ENCODE data around the gene DLG1.
A peak's percentile ranks its signal among the peaks of the same experiment; 100 is the strongest.

Gene DLG1

DNA sequence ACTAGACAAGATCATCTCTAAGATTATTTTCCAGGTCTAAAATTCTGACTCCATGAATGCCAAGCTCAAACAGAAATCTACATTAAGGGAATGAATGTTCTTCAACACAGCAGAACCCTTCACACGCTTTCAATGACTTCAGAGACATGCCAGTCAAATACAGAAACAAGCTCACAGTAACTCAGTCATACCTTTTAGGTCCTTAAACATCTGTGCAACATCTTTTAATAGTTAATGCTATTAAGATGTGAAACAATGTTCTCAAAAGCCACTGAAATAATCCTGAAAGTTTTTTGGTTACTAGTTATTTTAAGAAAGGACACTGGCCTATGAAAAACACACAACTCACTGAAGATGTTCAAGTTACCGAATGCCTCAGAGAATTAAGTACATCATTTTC is 2.5 kb downstream of the DLG1 start:
- no peak for DNase-seq (ENCODE audit: low read depth)
- in situ Hi-C loops (cut with HindIII; ENCODE audit: low sequenced_read_pairs): no loop called here
- TF ChIP-seq, protein P1, sequence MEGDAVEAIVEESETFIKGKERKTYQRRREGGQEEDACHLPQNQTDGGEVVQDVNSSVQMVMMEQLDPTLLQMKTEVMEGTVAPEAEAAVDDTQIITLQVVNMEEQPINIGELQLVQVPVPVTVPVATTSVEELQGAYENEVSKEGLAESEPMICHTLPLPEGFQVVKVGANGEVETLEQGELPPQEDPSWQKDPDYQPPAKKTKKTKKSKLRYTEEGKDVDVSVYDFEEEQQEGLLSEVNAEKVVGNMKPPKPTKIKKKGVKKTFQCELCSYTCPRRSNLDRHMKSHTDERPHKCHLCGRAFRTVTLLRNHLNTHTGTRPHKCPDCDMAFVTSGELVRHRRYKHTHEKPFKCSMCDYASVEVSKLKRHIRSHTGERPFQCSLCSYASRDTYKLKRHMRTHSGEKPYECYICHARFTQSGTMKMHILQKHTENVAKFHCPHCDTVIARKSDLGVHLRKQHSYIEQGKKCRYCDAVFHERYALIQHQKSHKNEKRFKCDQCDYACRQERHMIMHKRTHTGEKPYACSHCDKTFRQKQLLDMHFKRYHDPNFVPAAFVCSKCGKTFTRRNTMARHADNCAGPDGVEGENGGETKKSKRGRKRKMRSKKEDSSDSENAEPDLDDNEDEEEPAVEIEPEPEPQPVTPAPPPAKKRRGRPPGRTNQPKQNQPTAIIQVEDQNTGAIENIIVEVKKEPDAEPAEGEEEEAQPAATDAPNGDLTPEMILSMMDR (IDR thresholded peaks at IDR 0.05; ENCODE audit: low read depth, low read length, missing control alignments): no peak
- peak overlapping the region; percentile 86 for H3K4me3 ChIP-seq (ENCODE audit: low read depth, low read length)

DNA sequence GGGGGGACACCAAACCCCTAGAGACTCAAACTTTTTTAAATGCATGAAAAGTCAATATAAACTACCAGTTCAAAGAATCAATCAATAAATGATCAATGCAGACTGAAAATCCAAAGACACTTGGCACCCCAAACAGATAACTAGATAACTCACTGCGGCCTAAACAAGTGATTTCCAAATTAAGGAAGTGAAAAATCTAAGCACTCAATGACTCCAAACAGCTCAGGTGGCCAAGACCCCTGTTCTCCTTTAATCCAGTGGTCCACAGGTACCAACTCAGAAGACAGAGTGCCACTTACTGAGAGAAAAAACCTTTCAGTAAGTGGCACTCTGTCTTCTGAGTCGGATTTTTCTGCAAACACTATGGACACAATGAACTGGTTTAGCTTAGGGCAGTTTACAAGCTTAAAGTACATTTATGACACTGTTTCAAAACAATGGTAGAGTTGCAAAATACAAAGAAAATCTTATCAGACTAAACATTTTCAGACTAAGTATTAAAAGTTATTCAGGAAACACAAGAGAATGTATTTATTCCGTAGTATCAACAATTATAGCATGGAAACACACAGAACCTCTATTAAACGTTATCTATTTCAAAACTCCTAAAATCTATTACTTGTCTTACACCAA is 4.7 kb downstream of the DLG1 start:
- in situ Hi-C loops (cut with HindIII; ENCODE audit: low sequenced_read_pairs): no loop called here
- TF ChIP-seq, protein P1 (IDR thresholded peaks at IDR 0.05; ENCODE audit: low read depth, low read length, missing control alignments): no peak
- H3K4me3 ChIP-seq (ENCODE audit: low read depth, low read length): peak overlapping the region; percentile 22
- DNase-seq (ENCODE audit: low read depth): no peak

DNA sequence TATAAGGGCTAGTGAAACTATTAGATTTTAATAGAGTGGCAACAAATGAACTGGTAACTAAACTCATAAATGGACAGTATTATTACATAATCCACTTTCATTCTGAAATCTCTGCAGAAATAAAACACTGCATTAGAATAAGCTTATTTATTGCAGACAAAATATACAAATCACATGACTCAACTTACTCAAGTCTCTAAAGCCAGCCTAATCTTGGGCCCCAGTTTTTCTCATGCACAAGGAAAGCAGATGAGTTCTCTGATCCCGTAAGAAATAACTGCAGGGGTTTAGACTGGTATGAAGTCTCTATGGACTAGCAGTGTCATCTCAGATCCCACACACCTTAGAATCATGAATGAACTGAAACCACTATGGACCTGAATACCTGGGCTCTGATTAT is 5.8 kb downstream of the DLG1 start:
- in situ Hi-C loops (cut with HindIII; ENCODE audit: low sequenced_read_pairs): no loop called here

DNA sequence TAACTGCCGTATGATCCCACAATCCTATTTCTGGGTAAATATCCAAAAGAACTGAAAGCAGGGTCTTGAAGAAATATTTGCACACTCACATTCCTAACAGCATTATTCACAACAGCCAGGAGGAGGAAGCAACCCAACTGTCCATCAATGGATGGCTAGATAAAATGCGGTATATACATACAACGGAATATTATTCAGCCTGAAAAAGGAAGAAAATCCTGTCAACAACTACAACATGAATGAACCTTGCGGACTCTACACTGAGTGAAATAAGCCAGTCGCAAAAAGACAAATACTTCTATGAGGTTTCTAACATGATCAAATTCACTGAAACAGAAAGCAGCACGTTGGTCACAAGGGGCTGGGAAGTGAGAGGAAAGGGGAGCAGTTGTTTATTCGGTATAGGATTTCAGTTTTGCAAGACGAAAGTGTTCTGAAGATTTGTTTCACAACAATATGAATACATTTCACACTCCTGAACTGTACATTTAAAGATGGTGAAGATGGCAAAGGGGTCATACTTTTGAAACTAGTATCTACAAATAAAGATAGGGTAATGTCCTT is 6.2 kb downstream of the DLG1 start:
- TF ChIP-seq, protein P1 (IDR thresholded peaks at IDR 0.05; ENCODE audit: low read depth, low read length, missing control alignments): no peak
- DNase-seq (ENCODE audit: low read depth): no peak
- in situ Hi-C loops (cut with HindIII; ENCODE audit: low sequenced_read_pairs): no loop called here
- H3K4me3 ChIP-seq (ENCODE audit: low read depth, low read length): no peak overlapping the region

More for the DNA sequence above, 5.8 kb downstream of the DLG1 start:
- no peak for DNase-seq (ENCODE audit: low read depth)
- TF ChIP-seq, protein P1 (IDR thresholded peaks at IDR 0.05; ENCODE audit: low read depth, low read length, missing control alignments): no peak
- H3K4me3 ChIP-seq (ENCODE audit: low read depth, low read length): peak overlapping the region; percentile 2

DNA sequence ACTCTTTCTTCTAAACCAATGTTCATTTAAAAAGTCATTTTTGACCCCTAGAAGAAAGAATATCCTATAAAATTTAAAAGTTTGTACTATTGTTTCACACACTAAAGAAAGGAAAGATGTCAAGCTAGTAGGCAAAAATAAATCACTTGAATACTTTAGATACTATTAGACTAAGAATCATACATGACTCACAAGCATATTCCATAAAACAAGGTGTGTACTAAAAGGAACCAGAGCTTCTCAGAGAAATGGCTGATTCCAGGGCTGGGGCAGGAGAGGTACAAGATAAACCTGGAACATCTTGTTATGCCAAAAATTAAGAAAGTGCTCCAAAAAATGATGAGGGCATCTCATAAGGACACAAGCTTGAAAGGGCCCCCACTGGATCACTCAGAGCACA is 8.7 kb downstream of the DLG1 start:
- in situ Hi-C loops (cut with HindIII; ENCODE audit: low sequenced_read_pairs): no loop called here
- TF ChIP-seq, protein P1 (IDR thresholded peaks at IDR 0.05; ENCODE audit: low read depth, low read length, missing control alignments): no peak
- H3K4me3 ChIP-seq (ENCODE audit: low read depth, low read length): no peak overlapping the region
- no peak for DNase-seq (ENCODE audit: low read depth)

DNA sequence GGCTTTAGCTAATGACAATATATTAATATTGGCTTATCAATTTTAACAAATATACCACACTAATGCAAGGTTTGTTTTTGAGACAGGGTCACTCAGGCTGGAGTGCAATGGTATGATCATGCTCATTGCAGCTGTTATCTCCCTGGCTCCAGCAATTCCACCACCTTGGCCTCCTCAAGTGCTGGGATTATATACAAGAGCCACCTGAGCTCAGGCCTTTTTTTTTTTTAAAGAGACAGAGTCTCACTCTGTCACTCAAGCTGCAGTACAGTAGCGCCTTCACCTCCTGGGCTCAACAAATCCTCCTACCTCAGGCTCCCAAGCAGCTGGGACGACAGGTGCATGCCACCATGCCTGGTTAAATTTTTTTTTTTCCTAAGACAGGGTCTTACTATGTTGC is 11.7 kb downstream of the DLG1 start:
- in situ Hi-C loops (cut with HindIII; ENCODE audit: low sequenced_read_pairs): no loop called here
- H3K4me3 ChIP-seq (ENCODE audit: low read depth, low read length): no peak overlapping the region
- TF ChIP-seq, protein P1 (IDR thresholded peaks at IDR 0.05; ENCODE audit: low read depth, low read length, missing control alignments): no peak
- DNase-seq (ENCODE audit: low read depth): no peak
